ENCODE data around the gene MAG.

MAG gene

GRCh38 chr19:35314858-35315470 is 23.0 kb downstream of the MAG start:
- no peak for DNase-seq (ENCODE audit: low read depth in 3 of 3)

GRCh38 chr19:35315883-35316282 is 23.9 kb downstream of the MAG start:
- no peak for DNase-seq (ENCODE audit: low read depth in 3 of 3)

GRCh38 chr19:35316560-35316959 is 24.6 kb downstream of the MAG start:
- no peak for DNase-seq (ENCODE audit: low read depth in 3 of 3)

GRCh38 chr19:35317464-35318043 is 25.6 kb downstream of the MAG start:
- no peak for DNase-seq (ENCODE audit: low read depth in 3 of 3)

GRCh38 chr19:35318679-35319448 is 26.9 kb downstream of the MAG start:
- DNase-seq (ENCODE audit: low read depth in 3 of 3) = no peak

GRCh38 chr19:35320065-35320713 is 28.2 kb downstream of the MAG start:
- no peak for DNase-seq (ENCODE audit: low read depth in 3 of 3)

GRCh38 chr19:35321291-35321690 is 29.3 kb downstream of the MAG start:
- DNase-seq (ENCODE audit: low read depth in 3 of 3) = no peak

- DNase-seq (ENCODE audit: low read depth in 3 of 3) = no peak
These were observed 30.1 kb downstream of the MAG start for GRCh38 chr19:35322014-35322413.

GRCh38 chr19:35327642-35328041 is 35.7 kb downstream of the MAG start:
- no peak for DNase-seq (ENCODE audit: low read depth in 3 of 3)

GRCh38 chr19:35328851-35329285 is 36.9 kb downstream of the MAG start, which contains the start of gene CD22:
CD22 (plus strand) TSS chr19:35329187; CDS start chr19:35332041, 2,854 bp downstream.
- DNase-seq (ENCODE audit: low read depth in 3 of 3) = no peak

- DNase-seq (ENCODE audit: low read depth in 3 of 3) = no peak
These were observed 37.4 kb downstream of the MAG start for GRCh38 chr19:35329323-35329722.

- no peak for DNase-seq (ENCODE audit: low read depth in 3 of 3)
These were observed 38.5 kb downstream of the MAG start for GRCh38 chr19:35330475-35330874.

- DNase-seq (ENCODE audit: low read depth in 3 of 3) = no peak
These were observed 39.7 kb downstream of the MAG start for GRCh38 chr19:35331551-35332214.

- no peak for DNase-seq (ENCODE audit: low read depth in 3 of 3)
These were observed 40.9 kb downstream of the MAG start for GRCh38 chr19:35332817-35333216.

- no peak for DNase-seq (ENCODE audit: low read depth in 3 of 3)
These were observed 42.3 kb downstream of the MAG start for GRCh38 chr19:35334144-35334753.

GRCh38 chr19:35336166-35336955 is 44.4 kb downstream of the MAG start:
- DNase-seq (ENCODE audit: low read depth in 3 of 3) = no peak

- DNase-seq (ENCODE audit: low read depth in 3 of 3) = no peak
These were observed 45.4 kb downstream of the MAG start for GRCh38 chr19:35337097-35337983.

- no peak for DNase-seq (ENCODE audit: low read depth in 3 of 3)
These were observed 46.0 kb downstream of the MAG start for GRCh38 chr19:35337984-35338296.

- no peak for DNase-seq (ENCODE audit: low read depth in 3 of 3)
These were observed 48.5 kb downstream of the MAG start for GRCh38 chr19:35340431-35340830.

- DNase-seq (ENCODE audit: low read depth in 3 of 3) = no peak
These were observed 49.0 kb downstream of the MAG start for GRCh38 chr19:35341006-35341405.

Data from stimulated activated CD4-positive, alpha-beta T cell treated with anti-CD3 and anti-CD28 coated beads, TNF-alpha, amount 100 ng/mL, for 4 hours (primary cell).